GM12892 (cell line): ENCODE results near the gene HTT.

Experiments
- DNase-seq: peaks from one replicate; pipeline ENCODE4 v3.0.0; 2011; ENCODE audit not compliant: insufficient read length
- FAIRE-seq: peaks from 2 replicates; lab custom pipeline; 2011; peaks lifted over from hg19 to GRCh38; lab: Jason Lieb, UNC
- POLR2A ChIP-seq: IDR thresholded peaks from 2 replicates; pipeline ENCODE4 v1.6.1; 2011; ENCODE audit warnings: low read depth, low read length, control low read depth
- POLR2AphosphoS5 ChIP-seq: IDR thresholded peaks from 2 replicates; pipeline ENCODE4 v1.6.1; 2011; ENCODE audit warnings: low read depth, low read length, control low read depth
- TAF1 ChIP-seq: IDR thresholded peaks from 2 replicates; pipeline ENCODE4 v1.6.1; 2011; ENCODE audit warnings: low read depth, mild to moderate bottlenecking, control low read depth, low read length, borderline replicate concordance

HTT gene

GRCh38 chr4:3071811-3072210, 2.7 kb upstream of the HTT start:
- DNase-seq: no peak
- no peak for FAIRE-seq
- TF ChIP-seq POLR2A (no peak), TAF1 (no peak), POLR2AphosphoS5 (no peak)

GRCh38 chr4:3073158-3074077, 1.1 kb upstream of the HTT start:
- no peak for DNase-seq
- TF ChIP-seq TAF1 (no peak), POLR2A (peak; percentile 37; the same call in 1 of the 2 replicates)
- no peak for FAIRE-seq

DNA sequence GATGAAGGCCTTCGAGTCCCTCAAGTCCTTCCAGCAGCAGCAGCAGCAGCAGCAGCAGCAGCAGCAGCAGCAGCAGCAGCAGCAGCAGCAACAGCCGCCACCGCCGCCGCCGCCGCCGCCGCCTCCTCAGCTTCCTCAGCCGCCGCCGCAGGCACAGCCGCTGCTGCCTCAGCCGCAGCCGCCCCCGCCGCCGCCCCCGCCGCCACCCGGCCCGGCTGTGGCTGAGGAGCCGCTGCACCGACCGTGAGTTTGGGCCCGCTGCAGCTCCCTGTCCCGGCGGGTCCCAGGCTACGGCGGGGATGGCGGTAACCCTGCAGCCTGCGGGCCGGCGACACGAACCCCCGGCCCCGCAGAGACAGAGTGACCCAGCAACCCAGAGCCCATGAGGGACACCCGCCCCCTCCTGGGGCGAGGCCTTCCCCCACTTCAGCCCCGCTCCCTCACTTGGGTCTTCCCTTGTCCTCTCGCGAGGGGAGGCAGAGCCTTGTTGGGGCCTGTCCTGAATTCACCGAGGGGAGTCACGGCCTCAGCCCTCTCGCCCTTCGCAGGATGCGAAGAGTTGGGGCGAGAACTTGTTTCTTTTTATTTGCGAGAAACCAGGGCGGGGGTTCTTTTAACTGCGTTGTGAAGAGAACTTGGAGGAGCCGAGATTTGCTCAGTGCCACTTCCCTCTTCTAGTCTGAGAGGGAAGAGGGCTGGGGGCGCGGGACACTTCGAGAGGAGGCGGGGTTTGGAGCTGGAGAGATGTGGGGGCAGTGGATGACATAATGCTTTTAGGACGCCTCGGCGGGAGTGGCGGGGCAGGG, 568 bp downstream of the HTT start:
- DNase-seq: no peak

GRCh38 chr4:3075652-3075981, 1.1 kb downstream of the HTT start:
- no peak for DNase-seq
- TF ChIP-seq TAF1 (peak; percentile 38; the same call in 1 of the 2 replicates), POLR2AphosphoS5 (peak; percentile 81; the same call in 1 of the 2 replicates), POLR2A (peak; percentile 68)
- no peak for FAIRE-seq

More for the DNA sequence above, 568 bp downstream of the HTT start:
- peak; percentile 82 for FAIRE-seq
- TF ChIP-seq POLR2A (peak; percentile 85), POLR2AphosphoS5 (peak; percentile 77), TAF1 (peak; percentile 56; the same call in 1 of the 2 replicates)

DNA sequence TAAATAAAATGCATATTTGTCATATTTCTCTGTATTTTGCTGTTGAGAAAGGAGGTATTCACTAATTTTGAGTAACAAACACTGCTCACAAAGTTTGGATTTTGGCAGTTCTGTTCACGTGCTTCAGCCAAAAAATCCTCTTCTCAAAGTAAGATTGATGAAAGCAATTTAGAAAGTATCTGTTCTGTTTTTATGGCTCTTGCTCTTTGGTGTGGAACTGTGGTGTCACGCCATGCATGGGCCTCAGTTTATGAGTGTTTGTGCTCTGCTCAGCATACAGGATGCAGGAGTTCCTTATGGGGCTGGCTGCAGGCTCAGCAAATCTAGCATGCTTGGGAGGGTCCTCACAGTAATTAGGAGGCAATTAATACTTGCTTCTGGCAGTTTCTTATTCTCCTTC, 3.3 kb downstream of the HTT start:
- TF ChIP-seq POLR2AphosphoS5 (peak; percentile 49; the same call in 1 of the 2 replicates), POLR2A (peak; percentile 60; the same call in 1 of the 2 replicates), TAF1 (peak; percentile 39; the same call in 1 of the 2 replicates)
- FAIRE-seq (peak; percentile 93), DNase-seq (no peak)

GRCh38 chr4:3079694-3080123, 5.2 kb downstream of the HTT start:
- DNase-seq: no peak
- FAIRE-seq: no peak
- TF ChIP-seq TAF1 (no peak; the same call in 1 of the 2 replicates), POLR2A (0 out of 2 replicates have a peak, but pooled peaks have one; percentile 15), POLR2AphosphoS5 (0 out of 2 replicates have a peak, but pooled peaks have one; percentile 26)

GRCh38 chr4:3082925-3083515, 8.5 kb downstream of the HTT start:
- FAIRE-seq: no peak
- DNase-seq: no peak
- TF ChIP-seq POLR2AphosphoS5 (no peak), TAF1 (no peak), POLR2A (no peak)

DNA sequence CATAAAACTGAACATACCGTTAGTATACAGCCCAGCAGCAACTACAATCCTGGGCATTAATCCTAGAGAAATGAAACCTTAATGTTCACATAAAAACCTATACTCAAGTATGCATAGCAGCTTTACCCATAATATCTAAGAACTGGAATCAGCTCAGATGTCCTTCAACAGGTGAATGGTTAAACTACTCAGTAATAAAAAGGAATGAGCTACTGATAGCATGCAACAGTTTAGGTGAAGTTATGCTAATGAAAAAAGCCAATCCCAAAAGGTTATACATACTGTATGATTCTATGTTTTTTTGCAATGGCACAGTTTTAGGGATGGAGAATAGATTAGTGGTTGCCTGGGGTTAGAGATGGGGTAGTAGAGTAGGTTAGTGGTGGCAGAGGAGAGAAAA, 9.3 kb downstream of the HTT start:
- no peak for FAIRE-seq
- TF ChIP-seq POLR2AphosphoS5 (no peak), TAF1 (no peak), POLR2A (no peak)
- no peak for DNase-seq

GRCh38 chr4:3085948-3086670, 11.6 kb downstream of the HTT start:
- DNase-seq (no peak), FAIRE-seq (no peak)
- TF ChIP-seq TAF1: no peak
- no peak for TF ChIP-seq POLR2A

GRCh38 chr4:3087115-3087797, 12.8 kb downstream of the HTT start:
- FAIRE-seq (peak; percentile 78), DNase-seq (no peak)
- TF ChIP-seq POLR2A (no peak), TAF1 (no peak), POLR2AphosphoS5 (no peak)
